Ovary (tissue), 1 donor: Measurements from ENCODE around the gene ARL6IP5.

Source experiments
- EP300 ChIP-seq: sonication (generic); formaldehyde crosslinking; IDR thresholded peaks from one replicate; pipeline ENCODE4 v1.6.1; 2017; ENCODE audit warnings: antibody characterized with exemption
- POLR2A ChIP-seq: fragments of 450-650 bp; IDR thresholded peaks from one replicate; pipeline ENCODE4 v1.6.1; 2017; ENCODE audit warnings: antibody characterized with exemption, mild to moderate bottlenecking, moderate library complexity

DNA sequence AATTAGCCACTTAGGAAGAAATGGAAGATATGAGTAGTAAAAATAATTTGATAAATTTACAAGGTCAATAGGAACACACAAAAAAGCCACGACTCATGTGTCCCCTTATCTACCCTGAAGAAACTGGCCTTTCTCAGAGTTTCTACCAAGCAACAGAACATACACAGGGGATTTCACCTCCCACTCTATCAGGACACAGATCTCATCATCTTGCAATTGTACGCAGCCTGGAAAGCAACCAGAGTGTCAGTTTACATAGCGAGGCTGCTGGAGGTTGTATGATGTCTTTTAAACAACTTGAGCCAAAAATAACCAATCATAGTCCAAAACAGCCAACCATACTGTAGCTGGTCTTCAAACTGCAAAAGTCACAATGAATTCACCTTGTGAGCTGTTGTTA, 57.4 kb downstream of the ARL6IP5 start:
- TF ChIP-seq POLR2A (no peak), EP300 (no peak)
